ENCODE measurements around the gene FHIT. TPM values are rescaled to one million over a fixed set of nuclear protein-coding genes. Genes with fewer than 3 reads are reported as not detected.

The FHIT gene
- total RNA-seq, 2 experiments from 2014 or later: 7.6 to 7.9 TPM

DNA sequence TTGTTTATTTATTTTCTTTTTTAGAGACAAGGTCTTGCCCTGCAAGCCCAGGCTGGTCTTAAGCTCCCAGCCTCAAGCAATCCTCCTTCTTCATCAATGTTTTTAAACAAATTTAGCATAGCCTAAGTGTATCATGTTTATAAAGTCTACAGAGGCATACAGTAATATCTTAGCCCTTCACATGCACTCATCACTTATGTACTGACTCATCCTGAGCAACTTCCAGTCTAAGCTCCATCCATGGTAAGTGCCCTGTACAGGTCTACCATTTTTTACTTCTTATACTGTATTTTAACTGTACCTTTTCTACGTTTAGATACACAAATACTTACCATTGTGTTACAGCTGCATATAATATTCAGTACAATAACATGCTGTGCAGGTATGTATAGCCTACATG, 860.0 kb downstream of the FHIT start:
- CTCF ChIA-PET: no interaction called here
- POLR2A ChIA-PET: no interaction called here
- H3K27me3 Mint-ChIP-seq: no peaks in the 10 kb centered on the region

GRCh38 chr3:60388731-60389130, 862.5 kb downstream of the FHIT start:
- TF ChIP-seq, protein P1, sequence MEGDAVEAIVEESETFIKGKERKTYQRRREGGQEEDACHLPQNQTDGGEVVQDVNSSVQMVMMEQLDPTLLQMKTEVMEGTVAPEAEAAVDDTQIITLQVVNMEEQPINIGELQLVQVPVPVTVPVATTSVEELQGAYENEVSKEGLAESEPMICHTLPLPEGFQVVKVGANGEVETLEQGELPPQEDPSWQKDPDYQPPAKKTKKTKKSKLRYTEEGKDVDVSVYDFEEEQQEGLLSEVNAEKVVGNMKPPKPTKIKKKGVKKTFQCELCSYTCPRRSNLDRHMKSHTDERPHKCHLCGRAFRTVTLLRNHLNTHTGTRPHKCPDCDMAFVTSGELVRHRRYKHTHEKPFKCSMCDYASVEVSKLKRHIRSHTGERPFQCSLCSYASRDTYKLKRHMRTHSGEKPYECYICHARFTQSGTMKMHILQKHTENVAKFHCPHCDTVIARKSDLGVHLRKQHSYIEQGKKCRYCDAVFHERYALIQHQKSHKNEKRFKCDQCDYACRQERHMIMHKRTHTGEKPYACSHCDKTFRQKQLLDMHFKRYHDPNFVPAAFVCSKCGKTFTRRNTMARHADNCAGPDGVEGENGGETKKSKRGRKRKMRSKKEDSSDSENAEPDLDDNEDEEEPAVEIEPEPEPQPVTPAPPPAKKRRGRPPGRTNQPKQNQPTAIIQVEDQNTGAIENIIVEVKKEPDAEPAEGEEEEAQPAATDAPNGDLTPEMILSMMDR (IDR thresholded peaks at IDR 0.05): no peak
- DNase-seq (no peak), ATAC-seq (no peak)
- Mint-ChIP-seq H3K36me3 (ENCODE audit: low read depth) (no peaks in the 10 kb centered on the region), H3K4me3 (no peak overlapping the region), H3K9me3 (no peaks in the 10 kb centered on the region), H3K4me1 (ENCODE audit: low read depth) (no peaks in the 10 kb centered on the region), H3K27ac (no peak overlapping the region), H3K27me3 (no peaks in the 10 kb centered on the region)
- CTCF ChIA-PET: no interaction called here
- intact Hi-C loops (cut with micrococcal nuclease): no loop called here
- POLR2A ChIA-PET: no interaction called here

More for the DNA sequence above, 860.0 kb downstream of the FHIT start:
- no peak for ATAC-seq
- TF ChIP-seq, protein P1 (IDR thresholded peaks at IDR 0.05): no peak
- no peaks in the 10 kb centered on the region for H3K36me3 Mint-ChIP-seq (ENCODE audit: low read depth)
- H3K27ac Mint-ChIP-seq: no peak overlapping the region
- no peaks in the 10 kb centered on the region for H3K9me3 Mint-ChIP-seq
- no peaks in the 10 kb centered on the region for H3K4me1 Mint-ChIP-seq (ENCODE audit: low read depth)
- no peak for DNase-seq
- intact Hi-C loops (cut with micrococcal nuclease): no loop called here
- H3K4me3 Mint-ChIP-seq: no peak overlapping the region

DNA sequence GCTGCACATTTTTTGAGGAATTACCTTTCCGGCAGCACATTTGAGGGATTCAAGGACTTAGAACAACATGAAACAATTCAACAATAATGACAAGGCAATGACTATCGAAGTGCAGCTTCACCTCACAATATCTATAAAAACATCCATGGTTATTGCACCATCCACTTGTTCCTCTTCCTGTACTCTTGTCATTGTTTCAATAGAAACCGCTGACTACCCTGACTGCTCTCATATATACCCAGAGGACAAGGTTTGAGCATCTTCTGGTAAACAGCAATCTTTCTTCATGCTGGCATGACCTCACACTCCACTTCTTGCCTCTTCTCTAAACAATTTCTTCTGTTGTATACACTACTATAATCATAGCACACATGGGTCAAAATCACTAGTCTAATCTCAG, 864.9 kb downstream of the FHIT start:
- Mint-ChIP-seq H3K27ac (no peak overlapping the region), H3K9me3 (no peaks in the 10 kb centered on the region), H3K36me3 (ENCODE audit: low read depth) (no peaks in the 10 kb centered on the region), H3K4me1 (ENCODE audit: low read depth) (no peaks in the 10 kb centered on the region), H3K4me3 (no peak overlapping the region), H3K27me3 (no peaks in the 10 kb centered on the region)
- intact Hi-C loops (cut with micrococcal nuclease): no loop called here
- ATAC-seq (no peak), DNase-seq (no peak)
- ChIA-PET CTCF (no interaction called here), POLR2A (no interaction called here)
- TF ChIP-seq, protein P1 (IDR thresholded peaks at IDR 0.05): no peak

DNA sequence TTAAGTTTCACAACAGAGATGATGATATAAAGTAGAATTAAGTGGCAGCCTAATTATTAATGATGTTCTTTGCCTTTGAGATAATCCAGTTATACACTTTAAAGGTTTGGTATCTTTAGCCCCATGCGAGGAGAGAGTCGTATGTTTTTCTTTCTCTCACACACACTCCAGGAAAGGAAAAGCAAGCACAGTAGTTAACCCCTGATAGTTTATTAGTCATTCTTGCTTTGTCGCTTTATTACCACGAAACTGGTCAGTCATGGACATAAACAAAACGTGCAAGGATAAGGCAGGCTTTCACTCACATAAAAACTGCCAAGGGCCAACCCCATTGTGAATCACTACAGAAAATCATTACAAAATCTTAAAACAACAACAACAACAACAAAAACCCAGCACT, 866.9 kb downstream of the FHIT start:
- no peak overlapping the region for H3K4me3 Mint-ChIP-seq
- H3K27ac Mint-ChIP-seq: no peak overlapping the region
- H3K9me3 Mint-ChIP-seq: no peaks in the 10 kb centered on the region
- no peaks in the 10 kb centered on the region for H3K4me1 Mint-ChIP-seq (ENCODE audit: low read depth)
- DNase-seq (no peak), ATAC-seq (no peak)
- no peaks in the 10 kb centered on the region for H3K36me3 Mint-ChIP-seq (ENCODE audit: low read depth)
- H3K27me3 Mint-ChIP-seq: no peaks in the 10 kb centered on the region
- ChIA-PET POLR2A (no interaction called here), CTCF (no interaction called here)
- intact Hi-C loops (cut with micrococcal nuclease): no loop called here
- TF ChIP-seq, protein P1 (IDR thresholded peaks at IDR 0.05): no peak

- no peaks in the 10 kb centered on the region for H3K9me3 Mint-ChIP-seq
- no peak overlapping the region for H3K27ac Mint-ChIP-seq
- intact Hi-C loops (cut with micrococcal nuclease): no loop called here
- no peak overlapping the region for H3K4me3 Mint-ChIP-seq
- ChIA-PET CTCF (no interaction called here), POLR2A (no interaction called here)
- H3K27me3 Mint-ChIP-seq: no peaks in the 10 kb centered on the region
- no peaks in the 10 kb centered on the region for H3K4me1 Mint-ChIP-seq (ENCODE audit: low read depth)
- ATAC-seq: no peak
- H3K36me3 Mint-ChIP-seq (ENCODE audit: low read depth): no peaks in the 10 kb centered on the region
- TF ChIP-seq, protein P1 (IDR thresholded peaks at IDR 0.05): no peak
- DNase-seq: no peak
Observed at GRCh38 chr3:60383345-60383744, 867.9 kb downstream of the FHIT start.

All from activated CD8-positive, alpha-beta T cell treated with anti-CD3 and anti-CD28 coated beads for 36 hours (primary cell).